Large intestine (tissue), 3 donors: ENCODE data around the gene CEP44. TPM values are rescaled to one million over a fixed set of nuclear protein-coding genes. Genes with fewer than 3 reads are reported as not detected.
"Not testable (repeated sequence)": the region's sequence is repeated elsewhere in the genome, so short reads cannot be mapped to it uniquely, and the experiment has no call there.

Source experiments
- DNase-seq, 2 donors: peaks; one replicate each; pipeline versions ENCODE4 v3.0.0 to v3.0.0-alpha.2; 2013
- H3K27ac ChIP-seq: one replicate; pipeline ENCODE4 v1.5.1; 2013; ENCODE audit warnings: low read length
- H3K27me3 ChIP-seq: 2 replicates; pipeline ENCODE4 v1.6.1; 2013; ENCODE audit warnings: low read length; ENCODE audit not compliant: control insufficient read depth, insufficient read depth
- H3K36me3 ChIP-seq: 2 replicates; pipeline ENCODE4 v1.6.1; 2013; ENCODE audit warnings: low read length; ENCODE audit not compliant: control insufficient read depth, insufficient read depth
- H3K4me1 ChIP-seq: one replicate; pipeline ENCODE4 v1.6.1; 2013; ENCODE audit warnings: low read length; ENCODE audit not compliant: control insufficient read depth, insufficient read depth
- H3K4me3 ChIP-seq: one replicate; pipeline ENCODE4 v1.5.1; 2013; ENCODE audit warnings: low read length
- H3K9me3 ChIP-seq: one replicate; pipeline ENCODE4 v1.6.1; 2013; ENCODE audit warnings: mild to moderate bottlenecking, low read depth, low read length, moderate library complexity; ENCODE audit not compliant: control insufficient read depth
- WGBS: methylation state at CpG from one replicate; pipeline ENCODE4 v1.1.5; 2013; ENCODE audit warnings: low lambda C conversion rate; ENCODE audit not compliant: insufficient coverage; 5-methylcytosine and 5-hydroxymethylcytosine counted together
- polyA plus RNA-seq: library from polyadenylated mRNA; unstranded; fragments of 120-200 nt; gene quantifications from one replicate; pipeline ENCODE4 v1.2.1, GENCODE V29; 2013

Gene CEP44
- polyA plus RNA-seq, 1 donor: 22.2 TPM

DNA sequence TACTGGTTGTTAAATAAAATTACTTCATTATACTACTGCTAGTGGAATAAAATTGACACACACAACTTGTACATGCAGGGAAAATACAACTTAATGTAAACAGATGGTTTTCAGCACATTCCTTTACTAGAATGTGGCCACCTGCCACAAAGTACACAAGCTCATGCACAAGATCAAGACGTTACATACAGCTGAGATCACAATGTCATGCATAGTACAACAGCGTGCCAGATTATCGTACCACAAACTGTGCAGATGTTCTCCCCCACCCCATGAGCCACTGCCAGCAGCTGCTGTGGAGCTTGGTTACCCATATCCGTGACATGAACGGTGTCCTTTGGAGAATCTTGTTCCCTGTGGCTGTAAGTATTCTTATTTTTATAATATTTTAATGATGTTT is 27.9 kb upstream of the CEP44 start:
- no peak for DNase-seq
- no peaks in the 10 kb centered on the region for H3K4me1 ChIP-seq
- H3K9me3 ChIP-seq: no peaks in the 10 kb centered on the region
- H3K27me3 ChIP-seq: no peaks in the 10 kb centered on the region
- H3K36me3 ChIP-seq: peaks cover 8% of the 10 kb centered on the region
- H3K27ac ChIP-seq: no peak overlapping the region
- WGBS: no CpG with 5 or more reads among the region's 5 CpGs
- no peak overlapping the region for H3K4me3 ChIP-seq

DNA sequence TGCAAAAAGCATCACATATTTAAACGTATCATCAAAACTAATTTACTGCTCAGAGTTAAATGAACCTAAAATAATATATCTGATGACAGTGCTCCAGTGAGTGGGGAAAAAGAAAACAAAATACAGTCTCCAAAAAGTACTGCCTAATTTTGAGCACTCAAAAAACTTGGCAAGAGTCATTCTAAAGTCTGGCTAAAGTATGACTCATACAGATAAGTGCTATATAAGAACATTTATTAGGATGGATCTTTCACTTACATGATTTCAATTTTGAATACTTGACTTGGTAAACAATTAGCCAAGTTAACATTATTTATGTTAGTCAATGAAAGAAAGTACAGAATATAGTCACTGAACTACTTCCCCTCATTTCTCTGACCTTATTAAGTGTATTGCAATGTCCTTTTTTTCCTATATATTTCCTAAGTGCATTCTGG is 27.4 kb upstream of the CEP44 start:
- no CpG with 5 or more reads among the region's 1 CpG for WGBS

GRCh38 chr4:174259580-174259979 is 24.1 kb upstream of the CEP44 start:
- Histone ChIP-seq H3K4me1 (no peaks in the 10 kb centered on the region), H3K27ac (no peak overlapping the region)

More for the DNA sequence above, 27.4 kb upstream of the CEP44 start:
- no peak overlapping the region for H3K27ac ChIP-seq
- H3K27me3 ChIP-seq: no peaks in the 10 kb centered on the region
- DNase-seq: no peak
- H3K4me3 ChIP-seq: no peak overlapping the region
- H3K36me3 ChIP-seq: peaks cover 8% of the 10 kb centered on the region
- no peaks in the 10 kb centered on the region for H3K9me3 ChIP-seq
- no peaks in the 10 kb centered on the region for H3K4me1 ChIP-seq

DNA sequence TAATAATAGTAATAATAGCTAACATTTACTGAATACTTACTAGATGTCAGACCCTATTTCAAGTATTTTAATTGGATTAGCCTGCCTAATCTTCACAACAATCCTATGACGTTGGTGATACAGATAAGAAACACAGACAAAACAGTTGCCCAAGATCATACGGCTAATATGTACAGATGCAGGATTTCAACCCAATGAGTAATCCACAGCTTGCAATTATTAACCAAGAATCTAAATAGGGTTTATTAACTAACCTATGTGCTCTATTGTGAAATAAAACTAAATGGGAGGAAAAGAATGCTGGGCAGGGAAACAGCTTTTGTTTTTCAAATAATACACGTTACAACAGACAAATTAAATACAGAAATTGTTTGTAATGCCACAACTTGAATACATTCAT is 23.6 kb upstream of the CEP44 start:
- peak overlapping the region; percentile 23 for H3K4me3 ChIP-seq
- H3K27ac ChIP-seq: peak overlapping the region; percentile 57

More at GRCh38 chr4:174259580-174259979, 24.1 kb upstream of the CEP44 start:
- Histone ChIP-seq H3K36me3 (peaks cover 10% of the 10 kb centered on the region), H3K4me3 (no peak overlapping the region), H3K9me3 (no peaks in the 10 kb centered on the region), H3K27me3 (no peaks in the 10 kb centered on the region)
- DNase-seq: no peak

DNA sequence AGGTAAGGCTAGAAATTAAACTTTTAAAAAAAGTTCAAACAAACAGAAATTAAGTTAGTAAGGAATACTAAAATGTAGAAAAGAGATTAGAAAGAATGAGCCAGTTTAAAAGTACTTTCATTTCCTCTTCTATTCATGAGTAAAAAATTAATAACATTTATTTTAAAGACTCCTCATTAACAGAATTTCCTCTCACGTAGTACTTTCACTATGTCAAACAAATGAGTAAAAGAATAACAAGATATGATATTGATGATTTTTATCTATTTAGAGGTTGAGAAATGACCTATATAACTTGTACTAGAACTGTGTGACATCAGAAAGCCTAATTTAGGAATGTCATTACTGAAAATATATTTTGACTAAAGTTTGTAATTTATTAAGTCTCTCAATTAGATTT is 22.3 kb upstream of the CEP44 start:
- not testable (repeated sequence) for DNase-seq, H3K4me3 ChIP-seq, H3K27me3 ChIP-seq, H3K9me3 ChIP-seq, H3K4me1 ChIP-seq, H3K36me3 ChIP-seq, H3K27ac ChIP-seq
- WGBS: no CpG with 5 or more reads among the region's 1 CpG

More for the DNA sequence above, 23.6 kb upstream of the CEP44 start:
- 23% methylated on average over 2 of the region's 3 CpGs for WGBS
- Histone ChIP-seq H3K27me3 (no peaks in the 10 kb centered on the region), H3K4me1 (no peaks in the 10 kb centered on the region), H3K36me3 (peaks cover 10% of the 10 kb centered on the region), H3K9me3 (no peaks in the 10 kb centered on the region)
- DNase-seq: peak; percentile 50 to 72

DNA sequence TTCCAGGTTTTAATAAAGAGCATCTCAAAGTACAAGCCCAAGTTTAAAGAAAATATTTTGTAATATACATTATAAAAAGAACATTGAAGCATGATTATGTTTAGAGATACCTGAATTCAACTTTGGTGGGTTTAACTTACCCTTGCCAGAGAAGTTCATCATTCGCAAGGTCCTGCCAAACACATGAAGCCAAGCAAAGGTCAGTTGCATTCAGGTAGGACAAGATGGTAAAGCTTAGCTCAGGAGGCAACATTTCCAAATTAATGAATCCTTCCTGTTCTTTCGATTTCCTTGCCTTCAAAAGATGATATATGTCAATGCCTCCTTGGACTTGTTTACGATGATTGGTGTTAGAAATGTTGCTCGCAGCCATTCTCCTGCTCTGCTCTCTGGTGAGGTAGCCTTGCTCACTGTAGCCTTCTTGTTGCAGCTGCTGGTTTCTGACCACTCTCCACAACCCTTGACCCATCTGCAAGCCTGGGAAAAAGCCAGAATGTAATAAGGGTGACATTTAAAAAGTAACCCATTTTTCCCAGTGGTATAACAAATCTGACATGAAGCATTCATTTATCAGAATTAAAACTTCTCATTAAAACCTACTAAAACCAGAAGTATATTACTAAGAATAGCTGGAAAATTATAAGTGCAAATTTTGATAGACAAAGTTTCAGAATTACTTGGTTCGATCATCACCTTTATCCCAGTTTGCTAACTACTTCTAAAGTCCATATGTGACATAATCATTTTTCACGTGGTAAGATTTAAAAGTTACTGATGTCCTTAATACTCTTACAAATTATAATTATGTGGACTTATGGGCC is 20.9 kb upstream of the CEP44 start:
- H3K27ac ChIP-seq: no peak overlapping the region
- H3K4me3 ChIP-seq: no peak overlapping the region
- peaks cover 2% of the 10 kb centered on the region for H3K36me3 ChIP-seq
- H3K9me3 ChIP-seq: no peaks in the 10 kb centered on the region
- 57% methylated on average over 1 of the region's 6 CpGs for WGBS
- H3K4me1 ChIP-seq: no peaks in the 10 kb centered on the region
- no peaks in the 10 kb centered on the region for H3K27me3 ChIP-seq
- no peak for DNase-seq

DNA sequence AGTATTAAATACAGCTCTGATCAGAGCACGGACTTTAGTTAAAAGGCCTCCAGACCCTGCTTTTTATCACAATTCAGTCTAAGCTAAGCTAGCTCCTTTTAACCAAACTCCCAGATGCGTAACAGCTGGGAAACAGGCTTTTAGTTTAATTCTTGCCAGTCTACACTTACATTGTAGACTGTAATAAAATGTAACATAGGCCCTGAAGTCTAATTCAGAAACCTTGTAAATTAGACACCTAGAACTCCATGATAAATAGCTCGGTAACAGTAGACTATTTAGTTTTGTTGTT is 20.3 kb upstream of the CEP44 start:
- peaks cover 2% of the 10 kb centered on the region for H3K36me3 ChIP-seq
- WGBS: 80% methylated on average over 1 of the region's 3 CpGs
- no peak for DNase-seq
- no peak overlapping the region for H3K27ac ChIP-seq
- H3K9me3 ChIP-seq: no peaks in the 10 kb centered on the region
- H3K4me3 ChIP-seq: no peak overlapping the region
- H3K4me1 ChIP-seq: no peaks in the 10 kb centered on the region
- no peaks in the 10 kb centered on the region for H3K27me3 ChIP-seq

GRCh38 chr4:174265916-174266315 is 17.8 kb upstream of the CEP44 start:
- Histone ChIP-seq H3K36me3 (peaks cover 2% of the 10 kb centered on the region), H3K27ac (no peak overlapping the region), H3K4me1 (no peaks in the 10 kb centered on the region), H3K9me3 (no peaks in the 10 kb centered on the region), H3K4me3 (no peak overlapping the region), H3K27me3 (no peaks in the 10 kb centered on the region)
- no peak for DNase-seq
- WGBS: 75% methylated on average over 2 of the region's 2 CpGs

GRCh38 chr4:174266416-174266815 is 17.3 kb upstream of the CEP44 start:
- 100% methylated on average over 1 of the region's 2 CpGs for WGBS
- Histone ChIP-seq H3K4me3 (no peak overlapping the region), H3K9me3 (no peaks in the 10 kb centered on the region), H3K27me3 (no peaks in the 10 kb centered on the region), H3K27ac (no peak overlapping the region), H3K4me1 (no peaks in the 10 kb centered on the region), H3K36me3 (peaks cover 2% of the 10 kb centered on the region)
- DNase-seq: no peak

DNA sequence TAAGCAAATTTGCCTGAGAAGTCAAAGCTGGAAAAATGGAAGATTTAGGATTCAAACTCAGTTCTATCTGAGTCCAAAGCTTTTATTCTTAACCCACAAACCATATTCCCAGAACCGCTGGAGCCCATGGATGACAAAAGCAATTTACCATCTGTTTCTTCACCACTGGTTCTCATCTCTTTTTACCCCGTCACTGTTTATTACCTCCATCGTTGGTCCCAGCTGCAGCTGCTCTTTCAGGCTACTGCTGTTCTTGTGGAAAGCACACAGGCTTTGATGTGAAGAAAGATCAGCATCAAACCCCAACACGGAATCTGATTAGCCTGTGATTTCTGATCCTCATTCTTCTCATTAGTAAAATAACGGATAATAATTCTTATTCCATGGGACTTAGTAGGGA is 9.8 kb upstream of the CEP44 start:
- no peak overlapping the region for H3K27ac ChIP-seq
- no peaks in the 10 kb centered on the region for H3K9me3 ChIP-seq
- no CpG with 5 or more reads among the region's 5 CpGs for WGBS
- no peaks in the 10 kb centered on the region for H3K4me1 ChIP-seq
- DNase-seq: no peak
- no peaks in the 10 kb centered on the region for H3K27me3 ChIP-seq
- H3K4me3 ChIP-seq: no peak overlapping the region
- no peaks in the 10 kb centered on the region for H3K36me3 ChIP-seq

- H3K4me1 ChIP-seq: no peaks in the 10 kb centered on the region
- H3K36me3 ChIP-seq: no peaks in the 10 kb centered on the region
- H3K9me3 ChIP-seq: no peaks in the 10 kb centered on the region
- no peak for DNase-seq
- 100% methylated on average over 2 of the region's 3 CpGs for WGBS
- H3K27me3 ChIP-seq: no peaks in the 10 kb centered on the region
- no peak overlapping the region for H3K27ac ChIP-seq
- no peak overlapping the region for H3K4me3 ChIP-seq
Measured at GRCh38 chr4:174274436-174274835, 9.3 kb upstream of the CEP44 start.
